ENCODE measurements around the gene PDE11A.
"Not testable (repeated sequence)": the region's sequence is repeated elsewhere in the genome, so short reads cannot be mapped to it uniquely, and the experiment has no call there.

The PDE11A gene

DNA sequence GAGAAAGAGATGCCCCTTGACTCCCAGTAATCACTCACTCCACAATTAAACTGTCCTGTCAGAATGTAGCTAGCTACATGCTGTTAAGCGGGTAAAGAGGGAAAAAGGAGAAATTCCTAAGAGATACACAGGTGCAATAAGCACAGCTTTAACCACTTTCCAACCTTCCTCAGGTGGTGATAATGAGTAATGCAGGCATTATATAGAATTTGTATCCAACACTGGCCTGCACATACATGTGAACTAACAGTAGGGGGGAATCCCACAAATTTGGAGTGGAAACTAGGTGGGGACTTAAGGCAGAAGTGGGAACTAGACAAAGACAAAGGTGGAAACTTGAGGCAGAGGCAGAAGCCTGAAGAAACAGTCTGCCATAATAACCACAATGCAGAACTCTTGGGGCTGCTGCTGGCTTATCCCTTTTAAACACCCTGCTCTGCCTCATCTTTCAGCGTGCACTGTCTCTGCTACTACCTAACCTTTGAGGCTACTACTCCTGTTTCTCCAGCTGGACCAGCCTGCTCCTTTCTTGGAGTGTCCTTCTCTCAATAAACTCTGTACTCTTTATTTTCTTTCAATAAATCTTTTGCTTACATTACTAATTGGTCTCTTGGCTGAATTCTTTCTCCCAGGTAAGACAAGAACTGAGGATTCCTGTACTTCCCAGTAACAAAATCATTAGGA is 259.7 kb downstream of the PDE11A start:
- DNase-seq (ENCODE audit: low spot score), result no peak

DNA sequence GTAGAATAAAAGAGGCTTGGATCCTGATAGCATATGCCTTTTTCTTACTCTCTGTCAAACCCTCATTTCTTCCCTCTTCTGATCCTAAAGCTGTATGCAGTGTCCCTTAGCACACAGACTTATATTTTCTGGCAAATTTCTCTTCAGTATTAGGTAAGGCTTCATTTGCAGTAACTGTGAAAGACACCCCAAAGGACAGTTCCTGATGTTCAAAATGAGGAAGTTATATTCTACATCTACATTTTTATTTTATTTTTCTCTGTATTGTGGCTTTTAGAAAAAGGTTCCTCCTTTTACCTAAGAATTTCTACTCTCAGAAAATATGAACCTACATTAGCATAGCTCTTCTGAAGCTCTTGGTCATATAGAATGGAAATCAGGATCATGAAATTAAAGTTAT is 261.7 kb downstream of the PDE11A start:
- no peak for DNase-seq (ENCODE audit: low spot score)

GRCh38 chr2:177808984-177809809 is 263.4 kb downstream of the PDE11A start:
- DNase-seq (ENCODE audit: low spot score), result no peak

- no peak for DNase-seq (ENCODE audit: low spot score)
Observed at GRCh38 chr2:177806025-177806424, 266.6 kb downstream of the PDE11A start.

- peak; percentile 28 for DNase-seq (ENCODE audit: low spot score)
Observed at GRCh38 chr2:177799531-177799930, 273.0 kb downstream of the PDE11A start.

GRCh38 chr2:177797808-177798207 is 274.8 kb downstream of the PDE11A start:
- DNase-seq (ENCODE audit: low spot score), result no peak

GRCh38 chr2:177796654-177797415 is 275.7 kb downstream of the PDE11A start:
- DNase-seq (ENCODE audit: low spot score), result no peak

DNA sequence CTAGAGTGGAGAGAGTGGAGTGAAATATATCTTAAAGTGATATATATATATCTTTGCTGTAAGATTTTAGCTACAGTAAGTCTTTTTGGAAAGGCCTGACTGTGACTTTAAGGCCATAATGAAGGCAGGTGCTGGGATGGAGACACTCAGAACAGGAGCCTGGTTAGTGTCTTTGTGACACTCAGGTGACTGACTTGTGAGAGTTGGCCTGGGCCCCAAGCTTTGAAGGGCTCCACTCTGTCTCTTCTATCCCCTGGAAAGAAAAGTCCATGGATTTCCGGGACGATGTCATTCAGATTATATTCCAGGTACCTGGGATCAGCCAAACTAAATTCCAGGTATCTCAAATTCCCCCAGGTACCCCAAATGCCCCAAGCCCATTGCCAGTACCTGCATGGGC is 276.6 kb downstream of the PDE11A start:
- DNase-seq (ENCODE audit: low spot score), result no peak

- DNase-seq (ENCODE audit: low spot score), result not testable (repeated sequence)
Observed at GRCh38 chr2:177785143-177785542, 287.4 kb downstream of the PDE11A start.

DNA sequence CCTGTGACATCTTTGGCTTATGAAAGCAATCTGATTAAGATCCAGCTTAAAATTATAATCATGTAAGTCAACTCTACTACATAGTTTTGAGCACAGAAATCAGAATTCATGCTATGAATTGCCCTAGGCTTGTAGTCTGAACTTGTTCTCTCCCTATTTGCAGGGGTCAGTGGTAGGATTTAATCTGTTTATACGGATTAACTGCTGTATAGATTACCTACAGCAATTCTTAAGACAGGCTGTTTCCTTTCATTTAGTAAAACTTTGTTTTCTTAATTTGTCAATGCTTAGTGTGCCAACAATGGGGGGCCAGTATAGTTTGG is 287.9 kb downstream of the PDE11A start:
- no peak for DNase-seq (ENCODE audit: low spot score)

DNA sequence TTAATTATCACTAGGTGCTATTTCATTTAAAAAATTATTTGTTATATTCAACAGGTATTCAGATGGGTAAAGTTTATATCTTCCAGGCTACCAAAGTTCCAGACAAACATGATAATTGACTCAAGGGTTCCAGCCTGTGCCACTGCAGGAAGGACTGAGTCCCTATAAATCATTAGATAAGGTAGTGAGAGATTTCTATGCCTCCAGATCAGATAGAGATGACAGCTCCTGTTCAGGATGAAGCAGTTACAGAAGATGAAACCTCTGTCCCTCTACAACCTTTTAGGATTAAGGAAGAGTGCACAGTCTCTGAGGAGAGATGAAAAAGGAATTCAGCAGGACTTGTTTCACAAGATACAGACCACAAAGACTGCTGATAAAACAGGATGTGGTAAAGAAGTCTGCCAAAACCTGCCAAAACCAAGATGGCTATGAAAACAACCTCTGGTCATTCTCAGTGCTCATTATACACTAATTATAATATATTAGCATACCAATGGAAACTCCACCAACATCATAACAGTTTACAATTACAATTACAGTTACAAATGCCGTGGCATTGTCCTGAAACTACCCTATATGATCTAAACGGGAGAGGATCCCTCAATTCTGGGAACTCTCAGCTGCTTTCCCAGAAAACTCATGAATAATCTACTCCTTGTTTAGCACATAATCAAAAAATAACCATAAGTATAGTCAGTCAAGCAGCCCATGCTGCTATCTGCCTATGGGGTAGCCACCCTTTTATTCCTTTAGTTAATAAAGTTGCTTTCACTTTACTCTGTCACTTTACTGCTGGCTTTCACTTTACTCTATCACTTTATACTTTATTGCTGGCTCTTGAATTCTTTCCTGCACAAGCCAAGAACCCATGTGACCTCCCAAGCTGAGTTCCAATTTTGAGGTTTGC is 288.5 kb downstream of the PDE11A start:
- DNase-seq (ENCODE audit: low spot score), result no peak

- no peak for DNase-seq (ENCODE audit: low spot score)
Observed at GRCh38 chr2:177783091-177783490, 289.5 kb downstream of the PDE11A start.

DNA sequence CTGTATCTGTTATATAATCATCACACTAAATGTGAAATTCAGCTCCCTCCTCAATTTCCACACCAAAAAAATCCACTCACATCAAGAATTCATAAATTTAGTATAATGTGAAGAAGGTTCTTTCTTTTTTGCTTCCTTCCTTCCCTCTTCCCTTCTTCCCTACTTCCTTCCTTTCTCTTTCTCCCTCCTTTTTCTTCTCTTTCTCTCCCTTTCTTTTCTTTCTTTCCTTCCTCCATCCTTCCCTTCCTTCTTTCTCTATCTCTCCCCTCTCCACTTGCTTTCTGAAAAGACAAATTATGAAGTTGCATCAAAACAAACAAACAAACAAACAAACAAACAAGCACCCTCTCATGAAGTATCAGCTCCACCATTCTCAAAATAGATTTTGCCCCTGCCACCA is 290.0 kb downstream of the PDE11A start:
- no peak for DNase-seq (ENCODE audit: low spot score)

GRCh38 chr2:177778472-177778871 is 294.1 kb downstream of the PDE11A start:
- no peak for DNase-seq (ENCODE audit: low spot score)

- DNase-seq (ENCODE audit: low spot score), result peak; percentile 20
Observed at GRCh38 chr2:177772529-177772928, 300.0 kb downstream of the PDE11A start.

DNA sequence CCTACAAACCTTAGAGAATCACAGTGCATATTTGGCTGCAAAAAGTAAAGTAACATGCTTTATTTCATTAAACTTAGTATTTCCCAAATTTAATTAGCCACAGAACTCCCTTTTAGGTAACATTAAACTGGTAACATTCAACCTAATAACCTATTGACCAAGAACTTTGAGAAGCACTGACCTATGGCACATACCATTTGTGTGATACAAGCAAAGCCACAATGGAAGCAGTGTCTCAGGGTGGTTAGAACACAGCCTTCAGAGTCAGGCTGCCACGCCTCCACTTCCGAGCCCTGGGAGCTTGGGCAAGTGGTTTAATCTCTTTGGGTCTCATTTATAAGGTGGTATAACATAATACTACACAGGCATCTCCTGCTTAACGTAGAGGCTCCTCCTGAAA is 301.4 kb downstream of the PDE11A start:
- DNase-seq (ENCODE audit: low spot score), result no peak

DNA sequence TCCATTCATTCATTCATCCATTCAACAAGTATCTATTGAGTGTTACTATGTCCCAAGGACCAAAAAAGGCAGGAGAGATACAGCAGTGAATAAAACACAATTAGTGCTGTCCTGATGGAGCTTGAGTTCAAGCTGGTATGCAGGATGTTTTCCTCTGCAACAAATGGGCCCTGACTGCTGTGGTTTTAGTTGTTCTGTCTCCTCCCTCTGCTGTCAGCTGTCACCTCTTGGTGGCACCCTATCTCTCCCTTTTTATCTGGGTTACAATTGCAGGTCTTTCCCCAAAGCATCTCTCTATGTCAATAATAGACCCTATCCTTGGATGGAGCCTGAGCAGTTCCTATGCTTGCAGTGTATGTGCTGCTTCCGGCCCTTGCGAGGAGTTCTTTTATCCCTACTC is 304.8 kb downstream of the PDE11A start:
- no peak for DNase-seq (ENCODE audit: low spot score)

- DNase-seq (ENCODE audit: low spot score), result no peak
Observed at GRCh38 chr2:177765698-177766097, 306.9 kb downstream of the PDE11A start.

GRCh38 chr2:177763531-177764265 is 308.9 kb downstream of the PDE11A start:
- peak; percentile 69 for DNase-seq (ENCODE audit: low spot score)

GRCh38 chr2:177759443-177759842 is 313.1 kb downstream of the PDE11A start:
- DNase-seq (ENCODE audit: low spot score), result no peak
